Spleen (tissue), 7 donors: Measurements from ENCODE around the gene EPHA6.

Experiments used
- CTCF ChIP-seq, 11 experiments: fragments of 200-600 bp in 7 of 11; fragments of 450-650 bp in 4 of 11; sonication (generic) in 4 of 11; IDR thresholded peaks in 8 of 11; conservative IDR thresholded peaks in 3 of 11; 1 replicate in 7 of 11; 2 replicates in 4 of 11; pipeline versions ENCODE4 v1.4.0 to v1.8.0; 2016 to 2021; ENCODE audit warnings: antibody characterized with exemption in 11 of 11, inconsistent platforms in 4 of 11, mild to moderate bottlenecking in 1 of 11
- POLR2AphosphoS5 ChIP-seq, 3 donors: sonication (generic); formaldehyde crosslinking; IDR thresholded peaks; one replicate each; pipeline ENCODE4 v1.5.1; 2017; ENCODE audit warnings: antibody characterized with exemption in 3 of 3
- donor health status: DM: no; HTN: no; CAD: no; lungs with moderate emphysema.
- donor health status: DM: no; HTN: no; CAD: no.
- donor health status: DM: no; HTN: no; CAD: no.

DNA sequence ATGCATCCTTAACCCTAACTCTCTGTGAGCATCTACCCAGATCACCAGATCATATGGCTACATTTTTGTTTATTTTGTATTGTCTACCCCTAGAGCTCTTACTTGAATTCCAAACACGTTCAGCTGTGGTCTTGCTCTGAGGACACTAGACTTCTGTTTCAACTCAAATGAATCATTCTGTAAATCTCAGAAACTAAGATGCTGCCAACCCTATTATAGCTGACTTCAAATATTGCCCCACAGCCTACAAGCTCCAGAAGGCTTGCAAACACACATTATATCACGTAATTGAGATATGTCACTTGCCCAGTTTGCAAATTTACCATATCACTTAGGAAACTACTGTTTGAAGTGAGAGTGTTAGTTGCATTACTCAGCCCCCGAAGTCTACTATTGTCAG, 524.0 kb downstream of the EPHA6 start:
- TF ChIP-seq POLR2AphosphoS5 (IDR thresholded peaks at IDR 0.05) (no peak), CTCF (IDR thresholded peaks at IDR 0.05 in 8 of 11, conservative IDR thresholded peaks at IDR 0.05 in 3 of 11) (no peak)
